ENCODE measurements around the gene ZFP28. TPM values are rescaled to one million over a fixed set of nuclear protein-coding genes. Genes with fewer than 3 reads are reported as not detected.

Gene ZFP28
- total and polyA plus RNA-seq, 2 of the 8 experiments (the other 6 are each of a cell fraction or from before 2014, with no cell fraction given): 1.6 to 4.5 TPM

GRCh38 chr19:56537442-56537841 lies 1.3 kb upstream of the ZFP28 start (continued):
- no peak for TF ChIP-seq CHD7 (IDR thresholded peaks at IDR 0.05; ENCODE audit: insufficient replicate concordance, low read length)
- no peak for TF ChIP-seq TBP (IDR thresholded peaks at IDR 0.05; ENCODE audit: low read depth, low read length)
- TF ChIP-seq SAP30 (IDR thresholded peaks at IDR 0.05; ENCODE audit: insufficient read depth, insufficient replicate concordance, low read length): no peak
- TF ChIP-seq SIX5 (IDR thresholded peaks at IDR 0.05; ENCODE audit: low read depth, low read length): no peak
- TF ChIP-seq MAX (IDR thresholded peaks at IDR 0.05): no peak
